IMR-90 (cell line): ENCODE results near the gene CFAP251. TPM values are rescaled to one million over a fixed set of nuclear protein-coding genes. Genes with fewer than 3 reads are reported as not detected.

Experiments
- ATAC-seq: fragments of 200-7000 bp; cut with Tn5 transposase; 2 replicates; pipeline ENCODE4 v1.9.1; 2020; ENCODE audit warnings: low read depth, mild to moderate bottlenecking, moderate library complexity
- BruUV-seq: library from RNA; stranded (reverse); fragments of 400-500 nt; replicated peaks from 2 replicates; lab custom pipeline; 2021; lab: Mats Ljungman, UMichigan
- CTCF ChIA-PET: fragments of 300-600 bp; formaldehyde crosslinking; extraction: SDS; loops from one replicate; lab custom pipeline; 2021; ENCODE audit warnings: antibody characterized with exemption; lab: Yijun Ruan, JAX
- POLR2A ChIA-PET: fragments of 300-600 bp; sonication (Branson Sonifier 250); formaldehyde crosslinking; loops from one replicate; lab custom pipeline; 2022; ENCODE audit warnings: antibody characterized with exemption; ENCODE audit not compliant: unreplicated experiment; lab: Charles Lee
- DNase-seq: peaks from one replicate; pipeline ENCODE4 v3.0.0; 2013
- H2AFZ ChIP-seq: replicated peaks from 2 replicates; pipeline ENCODE3; 2013; ENCODE audit warnings: low read length, mild to moderate bottlenecking; ENCODE audit not compliant: poor library complexity
- H2AK5ac ChIP-seq: 2 replicates; pipeline ENCODE4 v1.6.1; 2013; ENCODE audit warnings: low read depth, low read length, inconsistent platforms
- H2AK9ac ChIP-seq: replicated peaks from 2 replicates; pipeline ENCODE3; 2013; ENCODE audit warnings: mild to moderate bottlenecking, low read depth, low read length, moderate library complexity; ENCODE audit not compliant: poor library complexity
- H2BK120ac ChIP-seq: 2 replicates; pipeline ENCODE4 v1.6.1; 2013; ENCODE audit warnings: low read depth, low read length, inconsistent platforms
- H2BK15ac ChIP-seq: 3 replicates; pipeline ENCODE4 v1.6.1; 2013; ENCODE audit warnings: low read depth, low read length, inconsistent platforms
- H2BK20ac ChIP-seq: 2 replicates; pipeline ENCODE4 v1.6.1; 2013; ENCODE audit warnings: low read depth, mild to moderate bottlenecking, inconsistent platforms, low read length, moderate library complexity
- H2BK5ac ChIP-seq: 2 replicates; pipeline ENCODE4 v1.6.1; 2013; ENCODE audit warnings: mild to moderate bottlenecking, low read depth, low read length, inconsistent platforms; ENCODE audit not compliant: poor library complexity, severe bottlenecking
- H3K14ac ChIP-seq: replicated peaks from 2 replicates; pipeline ENCODE4 v1.6.1; 2013; ENCODE audit warnings: low read depth, low read length, inconsistent platforms
- H3K18ac ChIP-seq: 2 replicates; pipeline ENCODE4 v1.6.1; 2013; ENCODE audit warnings: low read depth, low read length, control low read depth
- H3K23ac ChIP-seq: 2 replicates; pipeline ENCODE4 v1.6.1; 2013; ENCODE audit warnings: low read depth, low read length, inconsistent platforms
- H3K27ac ChIP-seq: 2 replicates; pipeline ENCODE4 v1.5.1; 2013; ENCODE audit warnings: mild to moderate bottlenecking, control low read depth, low read length; ENCODE audit not compliant: insufficient read depth
- H3K27me3 ChIP-seq: 2 replicates; pipeline ENCODE4 v1.6.1; 2013; ENCODE audit warnings: low read length; ENCODE audit not compliant: control insufficient read depth, insufficient read depth
- H3K36me3 ChIP-seq: 2 replicates; pipeline ENCODE4 v1.6.1; 2013; ENCODE audit warnings: low read length, mixed read lengths; ENCODE audit not compliant: control insufficient read depth, insufficient read depth
- H3K4ac ChIP-seq: 2 replicates; pipeline ENCODE4 v1.6.1; 2013; ENCODE audit warnings: low read depth, low read length, inconsistent platforms
- H3K4me1 ChIP-seq: 2 replicates; pipeline ENCODE4 v1.6.1; 2013; ENCODE audit warnings: low read length, mixed read lengths; ENCODE audit not compliant: control insufficient read depth, insufficient read depth
- H3K4me2 ChIP-seq: 2 replicates; pipeline ENCODE4 v1.6.1; 2013; ENCODE audit warnings: low read depth, mild to moderate bottlenecking, control low read depth, low read length, moderate library complexity
- H3K4me3 ChIP-seq: 2 replicates; pipeline ENCODE4 v1.5.1; 2013; ENCODE audit warnings: low read depth, mild to moderate bottlenecking, control low read depth, low read length, moderate library complexity; ENCODE audit not compliant: insufficient read depth
- H3K56ac ChIP-seq: 2 replicates; pipeline ENCODE4 v1.6.1; 2013; ENCODE audit warnings: low read length, inconsistent platforms; ENCODE audit not compliant: insufficient read depth; ENCODE audit errors: extremely low read depth
- H3K79me1 ChIP-seq, 2 experiments: 2 replicates each; pipeline ENCODE4 v1.6.1; 2013; ENCODE audit warnings: low read length in 2 of 2, inconsistent platforms in 1 of 2, low read depth in 1 of 2
- H3K9ac ChIP-seq: 2 replicates; pipeline ENCODE4 v1.6.1; 2013; ENCODE audit warnings: low read depth, low read length, control low read depth
- H3K9me1 ChIP-seq: 2 replicates; pipeline ENCODE4 v1.6.1; 2013; ENCODE audit warnings: low read length, inconsistent platforms; ENCODE audit not compliant: insufficient read depth
- H3K9me3 ChIP-seq: 2 replicates; pipeline ENCODE4 v1.6.1; 2013; ENCODE audit warnings: low read length; ENCODE audit not compliant: control insufficient read depth, insufficient read depth
- H4K20me1 ChIP-seq: 2 replicates; pipeline ENCODE4 v1.6.1; 2013; ENCODE audit warnings: low read length, inconsistent platforms; ENCODE audit not compliant: insufficient read depth
- H4K5ac ChIP-seq: 2 replicates; pipeline ENCODE4 v1.6.1; 2013; ENCODE audit warnings: mild to moderate bottlenecking, low read depth, low read length, control low read depth
- H4K8ac ChIP-seq, 2 experiments: 2 replicates each; pipeline ENCODE4 v1.6.1; 2013; ENCODE audit warnings: low read depth in 2 of 2, low read length in 2 of 2, control low read depth in 1 of 2, inconsistent platforms in 1 of 2
- H4K91ac ChIP-seq: 2 replicates; pipeline ENCODE4 v1.6.1; 2013; ENCODE audit warnings: low read depth, low read length, inconsistent platforms; ENCODE audit not compliant: insufficient read depth
- BHLHE40 ChIP-seq: fragments of 150-350 bp; IDR thresholded peaks from 2 replicates; pipeline ENCODE4 v1.6.1; 2016; ENCODE audit warnings: mild to moderate bottlenecking, low read depth, low read length
- CEBPB ChIP-seq: IDR thresholded peaks from 2 replicates; pipeline ENCODE4 v1.6.1; 2012; ENCODE audit warnings: low read depth, low read length, improper control_type of control experiment
- CHD1 ChIP-seq: IDR thresholded peaks from 2 replicates; pipeline ENCODE4 v1.6.1; 2012; ENCODE audit warnings: low read depth, low read length, improper control_type of control experiment
- ELK1 ChIP-seq: fragments of 150-350 bp; IDR thresholded peaks from 2 replicates; pipeline ENCODE4 v1.6.1; 2016; ENCODE audit warnings: low read depth, mild to moderate bottlenecking, low read length, moderate library complexity, borderline replicate concordance
- FOS ChIP-seq: fragments of 150-350 bp; IDR thresholded peaks from 2 replicates; pipeline ENCODE4 v1.6.1; 2016; ENCODE audit warnings: low read depth, low read length
- MAFK ChIP-seq: IDR thresholded peaks from 2 replicates; pipeline ENCODE4 v1.6.1; 2012; ENCODE audit warnings: low read depth, low read length, improper control_type of control experiment
- MAZ ChIP-seq: IDR thresholded peaks from 2 replicates; pipeline ENCODE4 v1.6.1; 2012; ENCODE audit warnings: low read depth, mild to moderate bottlenecking, low read length, improper control_type of control experiment, moderate library complexity, borderline replicate concordance
- MXI1 ChIP-seq: IDR thresholded peaks from 2 replicates; pipeline ENCODE4 v1.6.1; 2012; ENCODE audit warnings: low read depth, mild to moderate bottlenecking, low read length, moderate library complexity, borderline replicate concordance
- NFE2L2 ChIP-seq: fragments of 150-350 bp; IDR thresholded peaks from 2 replicates; pipeline ENCODE4 v1.6.1; 2016; ENCODE audit warnings: low read depth, mild to moderate bottlenecking, low read length
- POLR2A ChIP-seq: IDR thresholded peaks from 2 replicates; pipeline ENCODE4 v1.6.1; 2012; ENCODE audit warnings: mild to moderate bottlenecking, low read depth, low read length
- RAD21 ChIP-seq: IDR thresholded peaks from 2 replicates; pipeline ENCODE4 v1.6.1; 2012; ENCODE audit warnings: low read length, improper control_type of control experiment
- RCOR1 ChIP-seq: IDR thresholded peaks from 2 replicates; pipeline ENCODE4 v1.6.1; 2012; ENCODE audit warnings: mild to moderate bottlenecking, low read length, improper control_type of control experiment; ENCODE audit not compliant: insufficient replicate concordance
- SMC3 ChIP-seq: fragments of 150-350 bp; IDR thresholded peaks from 2 replicates; pipeline ENCODE4 v1.6.1; 2016; ENCODE audit warnings: low read depth, mild to moderate bottlenecking, antibody characterized with exemption, low read length, moderate library complexity
- WGBS, 2 experiments: methylation state at CpG; one replicate each; pipeline versions ENCODE4 v1.1.5 to v1.1.7; 2013; ENCODE audit warnings: missing lambda C conversion rate in 2 of 2; ENCODE audit not compliant: insufficient read length in 1 of 2; ENCODE audit errors: extremely low coverage in 2 of 2; 5-methylcytosine and 5-hydroxymethylcytosine counted together
- dilution Hi-C: fragments of 300-500 bp; cut with HindIII; formaldehyde crosslinking; loops from one replicate; pipeline ENCODE4 v1.14.3; 2018; ENCODE audit warnings: low sequenced_read_pairs; ENCODE audit not compliant: unreplicated experiment
- in situ Hi-C: fragments of 300-500 bp; cut with MboI; formaldehyde crosslinking; loops from 3 replicates; pipeline ENCODE4 v1.14.3; 2019; ENCODE audit warnings: low sequenced_read_pairs, inconsistent platforms, mixed read lengths
- intact Hi-C: fragments of 100-400 bp; cut with micrococcal nuclease; formaldehyde crosslinking; loops from 2 replicates; pipeline ENCODE4 v1.10.0; 2022
- polyA plus RNA-seq, 3 experiments: library from polyadenylated mRNA; depleted of rRNA; stranded (reverse); fragments of >200 nt; gene quantifications; 2 replicates each; pipeline ENCODE4 v1.2.3, GENCODE V29; 2012; ENCODE audit warnings: low replicate concordance in 1 of 3
- total RNA-seq: library from RNA; depleted of rRNA; stranded (reverse); fragments of >200 nt; gene quantifications from 2 replicates; pipeline ENCODE4 v1.2.3, GENCODE V29; 2012
- TF ChIP-seq, protein P1 (sequence below): conservative IDR thresholded peaks from 2 replicates; pipeline ENCODE4 v1.5.1; 2012; ENCODE audit warnings: mild to moderate bottlenecking, low read depth, low read length, improper control_type of control experiment
- TF ChIP-seq, protein P2 (sequence below): fragments of 150-350 bp; IDR thresholded peaks from 2 replicates; pipeline ENCODE4 v1.6.1; 2017; ENCODE audit warnings: mild to moderate bottlenecking, antibody characterized with exemption, low read length, low read depth

The CFAP251 gene
- total and polyA plus RNA-seq, 2 of the 4 experiments (the other 2 are of a cell fraction), result 7.8 to 9.1 TPM

DNA sequence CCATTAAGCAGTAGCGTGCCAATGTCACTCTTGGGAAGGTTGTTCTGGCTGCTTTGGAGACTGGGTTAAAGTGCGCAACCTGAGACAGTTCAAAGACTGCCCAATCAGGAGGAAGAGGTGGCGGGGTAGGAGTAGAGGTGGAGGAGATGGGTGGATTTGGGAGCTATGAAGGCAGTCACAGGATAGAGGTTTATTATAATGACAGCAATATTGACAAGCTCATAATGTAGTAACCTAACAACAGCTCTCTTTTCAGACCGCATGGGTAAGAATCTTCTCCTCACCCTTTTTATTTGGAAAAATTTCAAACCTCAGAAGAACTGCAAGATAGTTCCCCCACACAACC, 35.1 kb upstream of the CFAP251 start:
- Histone ChIP-seq H2BK5ac (peak overlapping the region; percentile 29), H3K14ac (no peak overlapping the region), H2BK120ac (no peak overlapping the region), H3K27ac (no peak overlapping the region), H3K36me3 (no peaks in the 10 kb centered on the region), H3K4me3 (no peak overlapping the region), H3K18ac (no peak overlapping the region), H2AK9ac (no peak overlapping the region), H3K4me1 (no peaks in the 10 kb centered on the region; the same call in 1 of the 2 replicates), H4K20me1 (no peaks in the 10 kb centered on the region), H2AK5ac (no peak overlapping the region), H4K8ac (no peak overlapping the region), H2AFZ (peak overlapping the region; percentile 70), H3K27me3 (no peaks in the 10 kb centered on the region), H3K56ac (no peak overlapping the region), H2BK20ac (no peak overlapping the region), H3K9me3 (no peaks in the 10 kb centered on the region), H3K23ac (no peak overlapping the region), H3K9me1 (0 out of 2 replicates have a peak, but pooled peaks cover 6% of the 10 kb centered on the region), H4K5ac (no peak overlapping the region), H3K79me1 (peaks cover 0 to 3% of the 10 kb centered on the region in 2 experiments; a peak in 1 of 4 replicates), H3K4me2 (no peak overlapping the region), H3K9ac (no peak overlapping the region), H4K91ac (no peak overlapping the region), H2BK15ac (no peak overlapping the region), H3K4ac (no peak overlapping the region)
- CTCF ChIA-PET, result interaction anchor here (1.0 kb wide), 1 partner anchor 89 kb away, joined by 6 read pairs; no protein-coding TSS in a partner anchor
- POLR2A ChIA-PET, result no interaction called here
- no TSS peak for BruUV-seq
- intact Hi-C loops, result no loop called here
- ATAC-seq, result no peak
- DNase-seq, result no peak
- dilution Hi-C loops, result no loop called here
- TF ChIP-seq BHLHE40, result no peak
- TF ChIP-seq ELK1, result no peak
- TF ChIP-seq MAZ, result no peak
- no peak for TF ChIP-seq RAD21
- TF ChIP-seq CEBPB, result no peak
- TF ChIP-seq MXI1, result no peak
- TF ChIP-seq MAFK, result no peak
- TF ChIP-seq RCOR1, result no peak
- no peak for TF ChIP-seq FOS
- TF ChIP-seq SMC3, result no peak
- no peak for TF ChIP-seq NFE2L2
- TF ChIP-seq, protein P1, sequence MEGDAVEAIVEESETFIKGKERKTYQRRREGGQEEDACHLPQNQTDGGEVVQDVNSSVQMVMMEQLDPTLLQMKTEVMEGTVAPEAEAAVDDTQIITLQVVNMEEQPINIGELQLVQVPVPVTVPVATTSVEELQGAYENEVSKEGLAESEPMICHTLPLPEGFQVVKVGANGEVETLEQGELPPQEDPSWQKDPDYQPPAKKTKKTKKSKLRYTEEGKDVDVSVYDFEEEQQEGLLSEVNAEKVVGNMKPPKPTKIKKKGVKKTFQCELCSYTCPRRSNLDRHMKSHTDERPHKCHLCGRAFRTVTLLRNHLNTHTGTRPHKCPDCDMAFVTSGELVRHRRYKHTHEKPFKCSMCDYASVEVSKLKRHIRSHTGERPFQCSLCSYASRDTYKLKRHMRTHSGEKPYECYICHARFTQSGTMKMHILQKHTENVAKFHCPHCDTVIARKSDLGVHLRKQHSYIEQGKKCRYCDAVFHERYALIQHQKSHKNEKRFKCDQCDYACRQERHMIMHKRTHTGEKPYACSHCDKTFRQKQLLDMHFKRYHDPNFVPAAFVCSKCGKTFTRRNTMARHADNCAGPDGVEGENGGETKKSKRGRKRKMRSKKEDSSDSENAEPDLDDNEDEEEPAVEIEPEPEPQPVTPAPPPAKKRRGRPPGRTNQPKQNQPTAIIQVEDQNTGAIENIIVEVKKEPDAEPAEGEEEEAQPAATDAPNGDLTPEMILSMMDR, result no peak
- no peak for TF ChIP-seq POLR2A
- no peak for TF ChIP-seq CHD1
- TF ChIP-seq, protein P2, sequence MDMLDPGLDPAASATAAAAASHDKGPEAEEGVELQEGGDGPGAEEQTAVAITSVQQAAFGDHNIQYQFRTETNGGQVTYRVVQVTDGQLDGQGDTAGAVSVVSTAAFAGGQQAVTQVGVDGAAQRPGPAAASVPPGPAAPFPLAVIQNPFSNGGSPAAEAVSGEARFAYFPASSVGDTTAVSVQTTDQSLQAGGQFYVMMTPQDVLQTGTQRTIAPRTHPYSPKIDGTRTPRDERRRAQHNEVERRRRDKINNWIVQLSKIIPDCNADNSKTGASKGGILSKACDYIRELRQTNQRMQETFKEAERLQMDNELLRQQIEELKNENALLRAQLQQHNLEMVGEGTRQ, result no peak
- WGBS, 2 experiments, result 40% methylated on average over 2 of the region's 4 CpGs; no CpG with 5 or more reads in 1 of the 2 experiments
- in situ Hi-C loops, result no loop called here
